Measurements from ENCODE around the gene BICDL2. TPM values are rescaled to one million over a fixed set of nuclear protein-coding genes. Genes with fewer than 3 reads are reported as not detected.

BICDL2 gene
- total and polyA plus RNA-seq, 9 of the 15 experiments (the other 6 are each of a cell fraction or from before 2014, with no cell fraction given): 0.09 to 0.28 (median 0.09) TPM; not detected in 6

- TF ChIP-seq, protein P1, sequence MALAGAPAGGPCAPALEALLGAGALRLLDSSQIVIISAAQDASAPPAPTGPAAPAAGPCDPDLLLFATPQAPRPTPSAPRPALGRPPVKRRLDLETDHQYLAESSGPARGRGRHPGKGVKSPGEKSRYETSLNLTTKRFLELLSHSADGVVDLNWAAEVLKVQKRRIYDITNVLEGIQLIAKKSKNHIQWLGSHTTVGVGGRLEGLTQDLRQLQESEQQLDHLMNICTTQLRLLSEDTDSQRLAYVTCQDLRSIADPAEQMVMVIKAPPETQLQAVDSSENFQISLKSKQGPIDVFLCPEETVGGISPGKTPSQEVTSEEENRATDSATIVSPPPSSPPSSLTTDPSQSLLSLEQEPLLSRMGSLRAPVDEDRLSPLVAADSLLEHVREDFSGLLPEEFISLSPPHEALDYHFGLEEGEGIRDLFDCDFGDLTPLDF (CRISPR knock-in tag; IDR thresholded peaks at IDR 0.05): no peak
- peak; percentile 44 for TF ChIP-seq ZNF121 (CRISPR knock-in tag; conservative IDR thresholded peaks at IDR 0.05)
- no peak for TF ChIP-seq ATF1 (CRISPR knock-in tag; IDR thresholded peaks at IDR 0.05)
- TF ChIP-seq ATF1 (tag; IDR thresholded peaks at IDR 0.05): peak; percentile 55; the same call in 1 of the 2 replicates
- 0 out of 4 replicates have a peak, but pooled peaks of 1 of the 2 experiments have one; percentile 1 for TF ChIP-seq RAD21 (CRISPR knock-in tag; conservative IDR thresholded peaks at IDR 0.05 in 1 of 2, IDR thresholded peaks at IDR 0.05 in 1 of 2)
- TF ChIP-seq EP300 (IDR thresholded peaks at IDR 0.05; ENCODE audit: low read length): peak; percentile 51
- TF ChIP-seq POLR2G (IDR thresholded peaks at IDR 0.05; ENCODE audit: low read depth, low read length): peak; percentile 48
- 0 out of 2 replicates have a peak, but pooled peaks have one; percentile 40 for TF ChIP-seq ZNF24 (IDR thresholded peaks at IDR 0.05)
- TF ChIP-seq EHMT2 (IDR thresholded peaks at IDR 0.05): peak; percentile 28; the same call in 1 of the 2 replicates
- TF ChIP-seq WHSC1 (IDR thresholded peaks at IDR 0.05; ENCODE audit: low read length): no peak
- peak in 1 of 2 experiments; percentile 33; a peak in 2 of 4 replicates for TF ChIP-seq SIN3A (IDR thresholded peaks at IDR 0.05; ENCODE audit: borderline replicate concordance in 2 of 2, control insufficient read depth in 1 of 2, low read depth in 2 of 2, low read length in 2 of 2)
- peak; percentile 68 for TF ChIP-seq ZBTB7A (IDR thresholded peaks at IDR 0.05; ENCODE audit: borderline replicate concordance, control insufficient read depth, low read depth, low read length)
- peak; percentile 77 for TF ChIP-seq ZNF589 (CRISPR knock-in tag; IDR thresholded peaks at IDR 0.05; ENCODE audit: low read depth)
- 0 out of 2 replicates have a peak, but pooled peaks have one; percentile 19 for TF ChIP-seq ZBTB40 (IDR thresholded peaks at IDR 0.05)
- TF ChIP-seq ZBTB40 (CRISPR knock-in tag; IDR thresholded peaks at IDR 0.05): no peak
- TF ChIP-seq TAF7 (tag; IDR thresholded peaks at IDR 0.05): 0 out of 2 replicates have a peak, but pooled peaks have one; percentile 34
- TF ChIP-seq RBM14 (IDR thresholded peaks at IDR 0.05; ENCODE audit: borderline replicate concordance, insufficient read depth, low read depth, low read length): no peak
- TF ChIP-seq FOXP1 (CRISPR knock-in tag; IDR thresholded peaks at IDR 0.05): peak; percentile 52; the same call in 1 of the 2 replicates
Observed at GRCh38 chr16:2981177-2981898, 55.4 kb downstream of the BICDL2 start (continued).

Measured in K562 (cell line).